GM06990 (cell line): ENCODE results near the gene GPR173.

Experiments
- DNase-seq: peaks from one replicate; pipeline ENCODE4 v3.0.0-alpha.2; 2011; ENCODE audit not compliant: insufficient read length; ENCODE audit errors: extremely low read depth
- H3K27me3 ChIP-seq: replicated peaks from 2 replicates; pipeline ENCODE4 v1.6.0; 2011; ENCODE audit warnings: low read length; ENCODE audit not compliant: control insufficient read depth, insufficient read depth
- H3K36me3 ChIP-seq: 2 replicates; pipeline ENCODE4 v1.5.1; 2011; ENCODE audit warnings: low read length; ENCODE audit not compliant: control insufficient read depth, insufficient read depth
- H3K4me3 ChIP-seq: replicated peaks from 2 replicates; pipeline ENCODE4 v1.5.1; 2011; ENCODE audit warnings: low read depth, mild to moderate bottlenecking, control low read depth, low read length
- TF ChIP-seq, protein P1 (sequence below): IDR thresholded peaks from 2 replicates; pipeline ENCODE4 v1.5.1; 2011; ENCODE audit warnings: low read length, control low read depth, mild to moderate bottlenecking, inconsistent platforms; ENCODE audit not compliant: insufficient read depth, poor library complexity, severe bottlenecking

Gene GPR173

DNA sequence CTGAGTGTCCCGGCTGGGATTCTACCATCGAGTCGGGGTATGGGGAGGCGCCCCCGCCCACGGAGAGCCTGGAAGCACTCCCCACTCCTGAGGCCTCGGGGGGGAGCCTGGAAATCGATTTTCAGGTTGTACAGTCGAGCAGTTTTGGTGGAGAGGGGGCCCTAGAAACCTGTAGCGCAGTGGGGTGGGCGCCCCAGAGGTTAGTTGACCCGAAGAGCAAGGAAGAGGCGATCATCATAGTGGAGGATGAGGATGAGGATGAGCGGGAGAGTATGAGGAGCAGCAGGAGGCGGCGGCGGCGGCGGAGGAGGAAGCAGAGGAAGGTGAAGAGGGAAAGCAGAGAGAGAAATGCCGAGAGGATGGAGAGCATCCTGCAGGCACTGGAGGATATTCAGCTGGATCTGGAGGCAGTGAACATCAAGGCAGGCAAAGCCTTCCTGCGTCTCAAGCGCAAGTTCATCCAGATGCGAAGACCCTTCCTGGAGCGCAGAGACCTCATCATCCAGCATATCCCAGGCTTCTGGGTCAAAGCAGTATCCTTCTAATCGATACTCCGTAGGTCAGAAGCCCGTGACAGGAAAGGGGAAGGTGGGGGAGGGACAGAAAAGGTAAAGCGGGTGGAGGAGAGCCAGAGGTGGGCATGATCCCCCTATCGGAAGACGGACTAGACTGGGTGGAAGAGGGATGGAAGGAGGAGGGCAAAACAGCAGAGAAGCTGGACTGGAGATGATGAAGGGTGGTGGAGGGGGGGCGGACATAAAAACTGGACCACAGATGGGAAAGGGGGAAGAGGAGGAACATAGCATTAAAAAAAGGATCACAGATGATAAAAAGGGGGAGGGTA lies 34.4 kb downstream of the GPR173 start:
- Histone ChIP-seq H3K27me3 (no peaks in the 10 kb centered on the region), H3K36me3 (peaks cover 2% of the 10 kb centered on the region), H3K4me3 (peak overlapping the region; percentile 74)
- DNase-seq: no peak
- TF ChIP-seq, protein P1, sequence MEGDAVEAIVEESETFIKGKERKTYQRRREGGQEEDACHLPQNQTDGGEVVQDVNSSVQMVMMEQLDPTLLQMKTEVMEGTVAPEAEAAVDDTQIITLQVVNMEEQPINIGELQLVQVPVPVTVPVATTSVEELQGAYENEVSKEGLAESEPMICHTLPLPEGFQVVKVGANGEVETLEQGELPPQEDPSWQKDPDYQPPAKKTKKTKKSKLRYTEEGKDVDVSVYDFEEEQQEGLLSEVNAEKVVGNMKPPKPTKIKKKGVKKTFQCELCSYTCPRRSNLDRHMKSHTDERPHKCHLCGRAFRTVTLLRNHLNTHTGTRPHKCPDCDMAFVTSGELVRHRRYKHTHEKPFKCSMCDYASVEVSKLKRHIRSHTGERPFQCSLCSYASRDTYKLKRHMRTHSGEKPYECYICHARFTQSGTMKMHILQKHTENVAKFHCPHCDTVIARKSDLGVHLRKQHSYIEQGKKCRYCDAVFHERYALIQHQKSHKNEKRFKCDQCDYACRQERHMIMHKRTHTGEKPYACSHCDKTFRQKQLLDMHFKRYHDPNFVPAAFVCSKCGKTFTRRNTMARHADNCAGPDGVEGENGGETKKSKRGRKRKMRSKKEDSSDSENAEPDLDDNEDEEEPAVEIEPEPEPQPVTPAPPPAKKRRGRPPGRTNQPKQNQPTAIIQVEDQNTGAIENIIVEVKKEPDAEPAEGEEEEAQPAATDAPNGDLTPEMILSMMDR: no peak

DNA sequence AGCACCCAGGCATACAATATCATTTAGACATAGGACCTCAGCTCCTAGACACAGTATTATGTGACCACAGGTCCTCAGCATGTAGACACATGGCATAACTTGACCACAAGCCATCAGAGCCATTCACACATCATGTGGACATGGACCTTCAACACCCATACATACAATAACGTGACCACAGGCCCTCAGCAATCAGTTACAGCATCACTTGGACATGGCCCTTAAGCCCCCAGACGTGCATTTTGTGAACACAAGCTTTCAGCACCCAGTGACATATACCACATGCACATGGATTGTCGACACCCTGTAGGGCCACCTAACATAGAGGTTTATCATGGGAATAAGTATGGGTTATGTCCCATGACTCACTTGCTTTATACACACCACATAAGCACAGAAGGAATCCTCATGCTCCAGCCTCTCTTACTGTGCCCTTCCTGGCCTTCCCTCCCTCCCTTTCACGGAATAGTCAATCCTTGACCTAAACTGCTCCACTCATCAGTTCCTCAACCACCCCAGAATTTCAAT lies 35.5 kb downstream of the GPR173 start:
- Histone ChIP-seq H3K36me3 (peaks cover 2% of the 10 kb centered on the region), H3K4me3 (no peak overlapping the region), H3K27me3 (no peaks in the 10 kb centered on the region)
- TF ChIP-seq, protein P1: no peak
- DNase-seq: no peak

DNA sequence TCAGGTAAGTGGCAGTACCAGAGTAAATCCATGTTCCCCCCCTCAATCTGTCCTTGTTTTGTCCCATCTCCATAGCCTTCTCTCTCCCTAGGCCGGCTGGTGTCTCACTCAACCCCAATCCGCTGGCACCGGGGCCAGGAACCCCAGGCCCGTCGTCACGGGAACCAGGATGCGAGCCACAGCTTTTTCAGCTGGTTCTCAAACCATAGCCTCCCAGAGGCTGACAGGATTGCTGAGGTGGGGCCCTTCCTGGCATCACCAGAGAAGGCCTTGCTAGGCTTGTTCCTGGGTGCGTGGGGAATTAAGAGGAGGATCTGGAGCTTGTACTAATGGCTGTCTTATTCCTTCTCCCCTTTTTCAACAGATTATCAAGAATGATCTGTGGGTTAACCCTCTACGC lies 36.3 kb downstream of the GPR173 start:
- DNase-seq: no peak
- Histone ChIP-seq H3K36me3 (peaks cover 2% of the 10 kb centered on the region), H3K27me3 (no peaks in the 10 kb centered on the region), H3K4me3 (no peak overlapping the region)
- TF ChIP-seq, protein P1: no peak

DNA sequence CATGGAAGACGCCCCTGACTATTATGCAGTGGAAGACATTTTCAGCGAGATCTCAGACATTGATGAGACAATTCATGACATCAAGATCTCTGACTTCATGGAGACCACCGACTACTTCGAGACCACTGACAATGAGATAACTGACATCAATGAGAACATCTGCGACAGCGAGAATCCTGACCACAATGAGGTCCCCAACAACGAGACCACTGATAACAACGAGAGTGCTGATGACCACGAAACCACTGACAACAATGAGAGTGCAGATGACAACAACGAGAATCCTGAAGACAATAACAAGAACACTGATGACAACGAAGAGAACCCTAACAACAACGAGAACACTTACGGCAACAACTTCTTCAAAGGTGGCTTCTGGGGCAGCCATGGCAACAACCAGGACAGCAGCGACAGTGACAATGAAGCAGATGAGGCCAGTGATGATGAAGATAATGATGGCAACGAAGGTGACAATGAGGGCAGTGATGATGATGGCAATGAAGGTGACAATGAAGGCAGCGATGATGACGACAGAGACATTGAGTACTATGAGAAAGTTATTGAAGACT lies 37.2 kb downstream of the GPR173 start:
- TF ChIP-seq, protein P1: no peak
- H3K36me3 ChIP-seq: peaks cover 2% of the 10 kb centered on the region
- no peak for DNase-seq
- no peaks in the 10 kb centered on the region for H3K27me3 ChIP-seq
- no peak overlapping the region for H3K4me3 ChIP-seq

DNA sequence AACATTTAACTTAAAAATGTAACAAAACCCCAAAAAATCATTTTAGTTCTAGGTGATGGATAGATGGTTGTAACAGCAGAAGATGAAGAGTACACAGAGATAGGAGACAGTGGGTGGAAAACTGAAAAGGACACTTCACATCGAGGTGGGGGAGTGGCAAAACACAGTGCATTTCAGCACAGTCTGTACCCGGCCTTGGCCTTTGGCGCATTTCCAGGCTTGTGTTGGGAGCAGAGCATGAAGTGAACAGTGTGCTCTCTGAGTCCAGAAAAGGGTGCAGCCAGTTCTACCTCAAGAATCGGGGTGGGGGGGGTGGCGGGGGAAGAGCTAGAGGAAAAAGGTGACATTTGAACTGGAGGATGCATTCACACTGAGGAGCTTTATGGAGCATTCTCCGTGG lies 37.9 kb downstream of the GPR173 start:
- no peak for DNase-seq
- Histone ChIP-seq H3K27me3 (no peaks in the 10 kb centered on the region), H3K4me3 (no peak overlapping the region), H3K36me3 (peaks cover 2% of the 10 kb centered on the region)
- TF ChIP-seq, protein P1: no peak
